ENCODE measurements around the gene PIK3C2B. TPM values are rescaled to one million over a fixed set of nuclear protein-coding genes. Genes with fewer than 3 reads are reported as not detected.
A peak's percentile ranks its signal among the peaks of the same experiment; 100 is the strongest.

The PIK3C2B gene
- total RNA-seq, 1 donor from 2014 or later = 24.5 TPM

DNA sequence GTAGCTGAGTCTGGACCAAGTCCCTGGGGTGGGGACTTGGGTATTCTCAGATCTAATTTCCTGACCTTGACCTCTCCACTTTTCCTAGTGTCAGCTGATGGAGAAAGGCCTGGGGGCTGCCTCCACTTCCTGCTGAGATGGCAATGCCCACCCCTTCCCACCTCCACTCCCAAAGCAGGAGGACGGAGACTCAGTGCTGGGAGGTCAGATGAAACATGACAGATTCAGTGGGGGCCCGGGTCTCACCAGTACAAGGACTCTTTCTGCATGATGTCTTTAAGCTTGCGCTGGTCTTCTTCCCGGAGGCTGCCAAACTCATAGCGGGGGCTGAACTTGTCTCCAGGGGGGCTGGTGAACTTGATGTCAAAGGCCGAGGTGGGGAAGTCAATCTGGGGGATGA lies 47.4 kb downstream of the PIK3C2B start:
- DNase-seq (ENCODE audit: low spot score in 2 of 2) = no peak
- no peak for FAIRE-seq

DNA sequence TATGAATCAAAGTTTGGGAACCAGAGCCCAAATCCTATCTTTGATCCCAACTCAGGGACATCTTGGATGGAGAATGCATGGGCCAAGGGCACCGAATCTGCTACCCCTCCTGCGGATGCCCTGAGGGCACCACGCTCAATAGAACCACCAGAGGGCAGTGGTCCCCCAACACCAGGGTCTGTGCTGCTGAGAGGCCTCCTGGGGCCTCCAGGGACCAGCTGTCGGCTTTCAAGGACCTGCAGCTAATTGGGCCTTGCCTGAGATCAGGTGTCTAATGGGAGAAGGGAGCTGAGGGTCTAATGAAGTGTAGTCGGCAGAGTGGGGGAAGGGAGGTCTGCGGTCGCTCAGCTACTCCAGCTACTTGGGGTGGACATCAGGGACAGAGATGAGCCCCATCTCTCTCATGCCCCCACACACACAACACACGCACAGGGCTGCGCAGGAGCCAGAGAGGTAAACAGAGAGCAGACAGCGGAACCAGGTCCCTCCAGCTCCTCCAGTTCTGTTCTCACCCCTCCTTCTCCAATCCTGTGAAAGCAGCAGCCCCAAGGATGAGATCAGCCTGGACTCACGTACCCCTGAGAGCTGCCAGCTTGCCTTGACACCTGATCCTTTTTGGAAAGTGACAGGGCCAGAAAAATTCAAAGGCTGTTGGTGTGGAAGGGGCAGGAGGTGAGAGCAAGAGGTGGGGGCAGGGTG lies 48.0 kb downstream of the PIK3C2B start:
- DNase-seq (ENCODE audit: low spot score in 2 of 2) (peak; percentile 28 to 78), FAIRE-seq (no peak)

DNA sequence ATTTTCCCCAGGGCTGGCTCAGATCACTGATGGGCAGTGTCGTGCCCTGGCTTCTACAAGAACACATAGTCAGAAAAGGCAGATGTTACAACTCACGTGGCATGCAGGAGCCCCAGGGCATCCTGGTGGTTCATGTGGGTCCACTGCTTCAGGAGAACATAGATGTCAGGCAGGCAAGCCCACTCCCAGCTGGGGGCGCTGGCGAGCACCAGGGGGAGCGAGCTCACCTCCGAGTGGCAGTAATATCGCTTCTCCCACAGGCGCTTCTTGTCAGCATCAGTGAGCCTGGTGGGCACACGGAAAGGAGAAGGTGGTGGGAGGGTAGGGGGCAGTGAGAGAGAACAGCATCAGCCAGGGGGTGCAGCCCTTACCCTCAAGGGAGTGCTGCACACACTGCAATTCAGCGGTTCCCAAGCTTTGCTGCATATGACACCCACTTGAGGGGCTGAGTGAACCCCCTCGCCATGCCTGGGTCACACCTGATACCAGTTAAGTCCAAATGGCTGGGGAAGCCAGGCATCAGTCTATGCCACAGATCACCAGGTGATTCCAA lies 48.7 kb downstream of the PIK3C2B start:
- no peak for FAIRE-seq
- DNase-seq (ENCODE audit: low spot score in 2 of 2) = no peak

Other genes starting within 250 kb of the PIK3C2B start
- gene PLEKHA6, start 134.9 kb downstream of the PIK3C2B start, total RNA-seq = 11.0 TPM
- 42.4 TPM for gene PPP1R15B, start 83.0 kb downstream of the PIK3C2B start, total RNA-seq
- 46.9 TPM for gene MDM4, start 21.6 kb upstream of the PIK3C2B start, total RNA-seq
- gene LRRN2, start 190.9 kb upstream of the PIK3C2B start, total RNA-seq = 7.7 TPM